ENCODE data around the gene NUP210L. TPM values are rescaled to one million over a fixed set of nuclear protein-coding genes. Genes with fewer than 3 reads are reported as not detected.
"Not testable (repeated sequence)": the region's sequence is repeated elsewhere in the genome, so short reads cannot be mapped to it uniquely, and the experiment has no call there.

NUP210L gene
- total RNA-seq, 1 experiment from 2014 or later, result not detected

- DNase-seq (ENCODE audit: low read depth), result no peak
These were observed 159.7 kb downstream of the NUP210L start for GRCh38 chr1:153995202-153995601.

DNA sequence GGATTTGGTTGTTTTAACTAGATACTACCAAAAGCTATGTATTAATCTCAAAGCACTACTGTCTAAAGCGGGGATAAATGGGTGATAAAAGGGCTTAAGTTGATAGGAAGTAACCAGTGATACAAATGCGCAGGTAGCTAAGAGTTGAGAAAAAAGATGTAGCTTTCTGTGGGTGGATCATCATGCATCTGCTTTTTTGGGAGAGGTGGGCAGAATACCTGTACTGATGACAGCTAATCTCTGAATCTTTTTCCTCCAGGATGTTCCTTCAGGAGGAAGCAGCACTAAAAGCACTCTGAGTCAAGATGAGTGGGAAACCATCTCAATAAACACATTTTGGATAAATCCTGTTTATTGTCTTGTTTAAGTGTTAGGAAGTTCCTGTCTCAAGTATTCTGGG is 163.1 kb downstream of the NUP210L start:
- DNase-seq (ENCODE audit: low read depth), result no peak

DNA sequence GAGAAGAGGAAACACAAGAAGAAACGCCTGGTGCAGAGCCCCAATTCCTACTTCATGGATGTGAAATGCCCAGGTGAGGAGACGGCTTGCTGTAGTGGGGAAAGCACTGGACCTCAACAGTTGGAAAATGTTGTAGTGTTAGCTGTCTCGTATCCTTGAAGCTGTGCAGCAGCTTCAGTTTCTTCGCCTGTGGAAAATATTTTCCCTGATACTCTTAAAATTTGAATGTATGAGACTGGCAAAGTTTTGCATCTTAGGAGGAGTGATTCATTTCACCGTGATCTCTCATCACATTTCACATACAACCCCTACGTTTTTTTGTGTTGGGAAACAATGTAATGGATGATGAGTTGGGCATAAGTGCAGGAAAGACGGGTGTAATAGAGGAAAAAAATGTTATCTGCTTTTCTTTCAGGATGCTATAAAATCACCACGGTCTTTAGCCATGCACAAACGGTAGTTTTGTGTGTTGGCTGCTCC is 163.7 kb downstream of the NUP210L start:
- DNase-seq (ENCODE audit: low read depth), result no peak

GRCh38 chr1:153990468-153991150 is 164.3 kb downstream of the NUP210L start, which contains the start of gene RPS27:
TSS of gene RPS27 (plus strand) at chr1:153990762. CDS start at chr1:153990797, 35 bp downstream.
- DNase-seq (ENCODE audit: low read depth), result peak; percentile 98

DNA sequence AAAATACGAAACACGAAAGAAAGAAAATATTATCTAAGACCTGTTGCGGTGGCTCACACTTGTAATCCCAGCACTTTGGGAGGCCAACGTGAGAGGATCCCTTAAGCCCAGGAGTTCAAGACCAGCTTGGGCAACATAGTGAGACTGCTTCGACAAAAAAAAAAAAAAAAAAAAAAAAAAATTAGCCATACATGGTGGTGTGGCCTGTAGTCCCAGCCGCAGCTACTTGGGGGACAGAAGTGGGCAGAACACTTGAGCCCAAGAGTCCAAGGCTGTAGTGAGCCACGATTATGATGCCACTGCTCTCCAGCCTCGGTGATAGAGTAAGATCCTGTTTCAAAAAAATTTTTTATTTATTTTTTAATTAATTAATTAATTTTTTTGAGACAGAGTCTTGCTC is 167.3 kb downstream of the NUP210L start:
- no peak for DNase-seq (ENCODE audit: low read depth)

- DNase-seq (ENCODE audit: low read depth), result peak; percentile 86
These were observed 168.7 kb downstream of the NUP210L start, which contains the start of gene RAB13 for GRCh38 chr1:153985941-153986761. TSS of gene RAB13 (minus strand) at chr1:153986339. CDS start at chr1:153986236, 103 bp downstream.

DNA sequence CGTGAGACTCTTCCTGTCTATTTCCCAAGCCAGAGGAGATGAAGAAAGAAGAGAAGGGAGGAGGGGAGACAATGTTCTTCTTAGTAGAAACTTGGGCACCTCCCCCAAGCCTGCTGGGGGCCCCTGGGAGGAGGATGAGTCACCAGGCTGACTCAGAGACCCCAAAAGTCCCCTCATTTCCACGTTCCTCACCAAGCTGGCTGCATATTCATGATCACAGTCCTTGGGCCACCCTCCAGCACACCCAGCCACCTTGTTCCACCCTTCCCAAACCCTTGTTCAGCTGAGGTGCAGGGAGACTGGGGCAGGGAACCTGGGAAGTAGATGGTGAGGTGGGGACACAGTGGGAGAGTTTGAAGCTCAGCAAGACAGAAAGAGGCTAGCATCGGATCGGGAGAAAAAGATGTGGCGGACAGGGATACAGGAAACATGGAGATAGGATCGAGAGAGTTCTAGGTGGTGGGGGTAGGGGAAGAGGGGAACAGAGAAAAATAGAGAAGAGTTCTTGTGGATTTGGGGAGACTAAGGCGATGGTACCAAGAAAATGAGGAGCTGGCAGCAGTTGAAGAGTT is 169.4 kb downstream of the NUP210L start:
- DNase-seq (ENCODE audit: low read depth), result peak; percentile 74

DNA sequence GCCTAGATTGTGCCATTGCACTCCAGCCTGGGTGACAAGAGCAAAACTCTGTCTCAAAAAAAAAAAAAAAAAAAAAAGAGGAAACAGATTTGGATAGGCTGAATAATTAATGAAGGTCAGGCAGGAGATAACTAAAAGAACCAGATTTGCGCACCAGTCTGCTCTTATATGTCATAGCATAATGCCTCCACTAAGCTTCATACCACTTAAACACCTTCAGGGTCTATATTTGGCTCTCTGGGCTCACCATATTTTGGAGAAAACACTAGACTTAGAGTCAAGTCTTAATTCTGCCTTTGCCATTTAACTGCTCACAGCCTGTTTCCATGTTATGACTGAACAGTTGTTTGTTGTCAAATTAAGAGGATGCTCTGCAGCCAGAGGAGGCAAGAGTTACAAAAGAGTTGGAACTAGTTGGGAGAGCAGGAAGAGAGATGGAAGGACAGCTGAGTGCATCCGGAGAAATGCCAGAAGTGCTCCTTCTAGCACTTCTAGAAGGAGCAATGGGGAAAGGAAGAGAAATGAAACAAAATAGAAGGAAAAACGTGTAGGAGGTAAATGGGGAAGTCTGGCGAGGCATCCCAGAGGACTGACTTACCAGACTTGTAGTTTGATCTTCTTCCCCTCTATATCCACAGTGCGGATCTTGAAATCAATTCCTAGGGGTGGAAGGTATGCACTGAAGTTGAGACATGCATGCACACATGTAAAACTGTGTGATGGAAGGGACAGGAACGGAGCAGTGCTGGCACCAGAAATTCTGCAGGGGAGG is 170.6 kb downstream of the NUP210L start:
- no peak for DNase-seq (ENCODE audit: low read depth)

DNA sequence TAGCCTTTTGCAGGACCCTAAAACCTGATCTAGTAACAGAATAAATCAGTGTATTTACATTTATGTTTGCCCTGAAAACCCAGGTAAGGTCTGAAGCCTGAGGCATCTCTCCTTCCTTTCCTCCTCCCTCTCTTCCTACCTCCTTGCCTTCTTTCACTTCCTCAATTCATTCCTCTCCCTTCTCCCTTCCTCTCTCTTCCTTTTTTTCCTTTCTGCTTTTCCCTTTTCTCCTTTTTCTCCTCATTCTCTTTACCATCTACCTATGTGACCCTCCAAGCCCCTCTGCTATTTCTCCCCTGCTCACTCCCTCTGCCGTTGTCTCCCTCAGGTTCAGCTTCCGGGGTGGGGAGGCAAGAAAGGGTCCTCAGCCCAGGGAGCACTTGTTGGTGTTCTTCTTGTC is 173.1 kb downstream of the NUP210L start:
- not testable (repeated sequence) for DNase-seq (ENCODE audit: low read depth)

GRCh38 chr1:153979091-153979490 is 175.8 kb downstream of the NUP210L start:
- not testable (repeated sequence) for DNase-seq (ENCODE audit: low read depth)

DNA sequence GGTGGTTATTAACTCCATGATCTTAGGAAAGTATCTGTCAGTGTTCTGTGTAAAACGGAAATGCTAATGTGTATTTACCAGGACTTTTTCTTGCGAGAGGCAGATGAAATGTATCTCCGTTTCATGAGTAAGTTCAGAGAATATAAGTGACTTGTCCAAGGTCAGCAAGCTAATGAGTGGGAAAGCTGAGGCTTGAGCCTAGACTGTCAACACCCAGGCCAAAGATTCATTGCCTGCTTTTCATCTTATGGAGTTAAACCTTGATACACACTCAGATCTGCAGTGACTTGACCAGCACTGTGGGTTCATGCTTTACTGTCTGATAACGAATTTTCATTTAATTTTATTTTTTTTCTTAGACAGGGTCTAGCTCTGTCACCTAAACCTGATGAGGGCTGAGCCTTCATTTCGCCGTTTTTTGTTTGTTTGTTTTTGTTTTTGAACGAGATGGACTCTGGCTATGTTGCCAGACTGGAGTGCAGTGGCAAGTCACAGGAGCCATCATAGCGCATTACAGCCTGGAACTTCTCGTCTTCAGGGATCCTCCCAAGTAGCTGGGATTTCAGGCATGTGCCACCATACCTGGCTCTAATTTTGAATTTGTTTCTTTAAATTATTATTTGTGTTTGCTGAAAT is 176.5 kb downstream of the NUP210L start:
- DNase-seq (ENCODE audit: low read depth), result no peak

GRCh38 chr1:153977250-153978240 is 177.3 kb downstream of the NUP210L start, which contains the start of gene JTB:
TSS of gene JTB (minus strand) at chr1:153977674. CDS start at chr1:153977252, 422 bp downstream.
- DNase-seq (ENCODE audit: low read depth), result peak; percentile 87

DNA sequence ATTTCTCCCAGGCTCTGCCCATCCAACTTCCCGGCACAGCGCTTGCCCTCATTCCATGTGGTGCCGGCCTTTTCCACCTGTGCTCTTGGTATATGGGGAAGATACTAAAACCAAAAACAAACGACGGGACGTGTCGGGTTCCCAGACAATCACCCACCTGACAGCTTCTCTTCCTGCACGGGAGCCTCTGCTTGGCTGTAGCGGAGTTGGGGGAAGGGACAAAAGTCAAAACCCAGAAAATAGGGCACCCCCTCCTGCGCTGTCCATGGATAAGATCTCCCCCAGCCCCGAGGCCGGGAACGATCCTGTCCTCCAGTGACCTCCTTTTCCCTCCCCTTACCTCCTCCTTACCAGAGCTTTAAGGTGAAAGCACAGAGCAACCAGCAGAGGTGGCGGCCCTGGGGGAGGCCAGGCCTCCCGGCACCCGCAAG is 178.0 kb downstream of the NUP210L start:
- DNase-seq (ENCODE audit: low read depth), result no peak

- no peak for DNase-seq (ENCODE audit: low read depth)
These were observed 181.3 kb downstream of the NUP210L start for GRCh38 chr1:153973525-153973924.

DNA sequence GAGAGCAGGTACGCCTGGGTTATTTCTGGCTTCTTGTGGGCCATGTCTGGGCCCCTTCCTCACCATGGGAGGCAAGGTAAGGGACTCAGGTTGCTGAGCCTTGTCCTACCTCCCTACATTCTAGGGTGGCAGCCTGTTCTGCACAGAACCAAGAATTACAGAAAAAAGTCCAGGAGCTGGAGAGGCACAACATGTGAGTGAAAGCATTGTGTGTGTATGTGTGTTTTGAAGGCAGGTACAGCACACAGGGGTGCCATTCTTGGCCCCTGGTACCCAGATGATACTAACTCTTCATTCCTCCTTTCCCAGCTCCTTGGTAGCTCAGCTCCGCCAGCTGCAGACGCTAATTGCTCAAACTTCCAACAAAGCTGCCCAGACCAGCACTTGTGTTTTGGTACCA is 181.8 kb downstream of the NUP210L start:
- no peak for DNase-seq (ENCODE audit: low read depth)

- DNase-seq (ENCODE audit: low read depth), result no peak
These were observed 184.5 kb downstream of the NUP210L start for GRCh38 chr1:153970346-153970745.

DNA sequence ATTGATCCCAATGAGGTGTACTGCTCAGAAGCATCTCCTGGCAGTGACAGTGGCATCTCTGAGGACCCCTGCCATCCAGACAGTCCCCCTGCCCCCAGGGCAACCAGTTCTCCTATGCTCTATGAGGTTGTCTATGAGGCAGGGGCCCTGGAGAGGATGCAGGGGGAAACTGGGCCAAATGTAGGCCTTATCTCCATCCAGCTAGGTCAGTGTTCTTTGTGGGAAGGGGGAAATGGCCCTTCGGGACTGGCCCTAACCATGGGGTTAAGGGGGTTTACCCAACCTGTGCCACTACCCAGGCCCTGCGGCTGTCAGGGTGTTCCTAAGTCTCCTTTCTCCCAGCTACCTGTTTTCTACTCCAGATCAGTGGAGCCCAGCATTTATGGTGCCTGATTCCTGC is 185.9 kb downstream of the NUP210L start:
- DNase-seq (ENCODE audit: low read depth), result no peak

DNA sequence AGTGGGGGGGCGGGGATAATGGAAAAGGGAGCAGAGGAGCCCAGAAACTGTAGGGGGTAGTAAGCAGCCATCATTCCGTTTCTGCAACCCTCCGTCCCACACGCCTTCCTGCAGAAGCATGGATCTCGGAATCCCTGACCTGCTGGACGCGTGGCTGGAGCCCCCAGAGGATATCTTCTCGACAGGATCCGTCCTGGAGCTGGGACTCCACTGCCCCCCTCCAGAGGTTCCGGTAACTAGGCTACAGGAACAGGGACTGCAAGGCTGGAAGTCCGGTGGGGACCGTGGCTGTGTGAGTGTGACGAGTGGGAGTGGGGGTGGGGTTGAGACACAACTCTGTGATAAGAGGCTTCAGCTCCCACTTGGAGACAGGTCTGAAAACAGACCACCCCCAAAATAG is 186.5 kb downstream of the NUP210L start:
- DNase-seq (ENCODE audit: low read depth), result no peak

DNA sequence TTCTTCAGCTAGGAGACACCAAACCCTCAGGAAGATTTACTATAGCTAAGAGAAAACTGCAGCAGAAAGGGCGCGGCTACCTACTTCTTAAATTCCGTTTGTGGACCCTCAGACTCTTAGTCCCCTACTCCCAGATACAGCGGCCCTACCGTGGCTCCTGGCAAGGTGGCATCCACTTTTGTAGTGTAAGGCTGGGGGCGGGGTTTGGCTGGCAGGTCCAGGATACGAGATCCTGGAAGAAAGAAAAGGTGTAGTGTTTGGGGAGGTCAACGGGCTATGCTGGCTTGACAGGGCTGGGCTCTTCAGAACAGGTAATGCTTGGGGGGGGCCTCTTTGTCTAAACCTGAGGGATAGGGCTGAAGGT is 186.9 kb downstream of the NUP210L start:
- no peak for DNase-seq (ENCODE audit: low read depth)

Data from M059J (cell line).